H9 (cell line): ENCODE data around the gene GPR153. TPM values are rescaled to one million over a fixed set of nuclear protein-coding genes. Genes with fewer than 3 reads are reported as not detected.

Experiments used
- DNase-seq: peaks from one replicate; pipeline ENCODE4 v3.0.0-alpha.2; 2017
- H2AFZ ChIP-seq: one replicate; pipeline ENCODE4 v1.6.1; 2013; ENCODE audit warnings: mild to moderate bottlenecking, low read length, control low read depth, moderate library complexity
- H2AK5ac ChIP-seq: 2 replicates; pipeline ENCODE4 v1.6.1; 2013; ENCODE audit warnings: low read length, control low read depth, mixed read lengths; ENCODE audit not compliant: insufficient read length
- H2BK120ac ChIP-seq: one replicate; pipeline ENCODE4 v1.6.1; 2013; ENCODE audit warnings: low read depth, mild to moderate bottlenecking, low read length, control low read depth, inconsistent platforms; ENCODE audit not compliant: poor library complexity, severe bottlenecking
- H2BK12ac ChIP-seq: 2 replicates; pipeline ENCODE4 v1.6.1; 2013; ENCODE audit warnings: low read length, control low read depth, mixed read lengths, low read depth; ENCODE audit not compliant: insufficient read length
- H2BK15ac ChIP-seq: 2 replicates; pipeline ENCODE4 v1.6.1; 2013; ENCODE audit warnings: low read depth, low read length, control low read depth
- H2BK20ac ChIP-seq: one replicate; pipeline ENCODE4 v1.6.1; 2013; ENCODE audit warnings: low read depth, mild to moderate bottlenecking, low read length, control low read depth, inconsistent platforms; ENCODE audit not compliant: poor library complexity, severe bottlenecking
- H2BK5ac ChIP-seq: 2 replicates; pipeline ENCODE4 v1.6.1; 2013; ENCODE audit warnings: low read length, control low read depth, mixed read lengths; ENCODE audit not compliant: insufficient read length
- H3K14ac ChIP-seq: 2 replicates; pipeline ENCODE4 v1.6.1; 2013; ENCODE audit warnings: low read length, control low read depth; ENCODE audit not compliant: insufficient read depth
- H3K18ac ChIP-seq: 2 replicates; pipeline ENCODE4 v1.6.1; 2013; ENCODE audit warnings: low read depth, mild to moderate bottlenecking, mixed read lengths, low read length, control low read depth; ENCODE audit not compliant: insufficient read length
- H3K23ac ChIP-seq: 2 replicates; pipeline ENCODE4 v1.6.1; 2013; ENCODE audit warnings: low read length, control low read depth, mixed read lengths, low read depth; ENCODE audit not compliant: insufficient read length
- H3K23me2 ChIP-seq: 2 replicates; pipeline ENCODE4 v1.6.1; 2013; ENCODE audit warnings: low read depth, mild to moderate bottlenecking, mixed read lengths, low read length, control low read depth; ENCODE audit not compliant: insufficient read length, poor library complexity, severe bottlenecking
- H3K27ac ChIP-seq: 2 replicates; pipeline ENCODE4 v1.5.1; 2013; ENCODE audit warnings: low read length, control low read depth, mixed read lengths, low read depth; ENCODE audit not compliant: insufficient read length
- H3K27me3 ChIP-seq: 2 replicates; pipeline ENCODE4 v1.6.1; 2013; ENCODE audit warnings: low read length, control low read depth, inconsistent platforms; ENCODE audit not compliant: insufficient read depth
- H3K4ac ChIP-seq: 2 replicates; pipeline ENCODE4 v1.6.1; 2013; ENCODE audit warnings: low read depth, mild to moderate bottlenecking, control low read depth, inconsistent platforms, low read length, moderate library complexity
- H3K4me1 ChIP-seq: 2 replicates; pipeline ENCODE4 v1.6.1; 2013; ENCODE audit warnings: low read length, control low read depth, inconsistent platforms; ENCODE audit not compliant: insufficient read depth
- H3K4me2 ChIP-seq: 2 replicates; pipeline ENCODE4 v1.6.1; 2013; ENCODE audit warnings: low read length, control low read depth, mixed read lengths; ENCODE audit not compliant: insufficient read length, insufficient read depth
- H3K56ac ChIP-seq: 2 replicates; pipeline ENCODE4 v1.6.1; 2013; ENCODE audit warnings: low read depth, mild to moderate bottlenecking, mixed read lengths, low read length, control low read depth; ENCODE audit not compliant: insufficient read length
- H3K79me1 ChIP-seq: 2 replicates; pipeline ENCODE4 v1.6.1; 2013; ENCODE audit warnings: low read depth, mild to moderate bottlenecking, moderate library complexity, low read length, control low read depth, inconsistent platforms; ENCODE audit not compliant: insufficient read depth, poor library complexity, severe bottlenecking
- H3K79me2 ChIP-seq: 2 replicates; pipeline ENCODE4 v1.6.1; 2013; ENCODE audit warnings: low read length, control low read depth, inconsistent platforms; ENCODE audit not compliant: insufficient read depth
- H3K9ac ChIP-seq: 2 replicates; pipeline ENCODE4 v1.6.1; 2013; ENCODE audit warnings: low read length, control low read depth, mixed read lengths; ENCODE audit not compliant: insufficient read length; ENCODE audit errors: extremely low read depth
- H3K9me3 ChIP-seq: one replicate; pipeline ENCODE4 v1.6.1; 2013; ENCODE audit warnings: low read depth, low read length, inconsistent platforms; ENCODE audit not compliant: control insufficient read depth
- H3T11ph ChIP-seq: one replicate; pipeline ENCODE4 v1.6.1; 2013; ENCODE audit warnings: mild to moderate bottlenecking, low read length, control low read depth, inconsistent platforms
- H4K20me1 ChIP-seq: one replicate; pipeline ENCODE4 v1.6.1; 2013; ENCODE audit not compliant: control insufficient read depth, insufficient read length, insufficient read depth
- H4K5ac ChIP-seq: 2 replicates; pipeline ENCODE4 v1.6.1; 2013; ENCODE audit warnings: low read depth, mild to moderate bottlenecking, mixed read lengths, low read length, control low read depth; ENCODE audit not compliant: insufficient read length
- H4K8ac ChIP-seq: replicated peaks from 2 replicates; pipeline ENCODE4 v1.6.1; 2013; ENCODE audit warnings: low read length, control low read depth, mixed read lengths, low read depth; ENCODE audit not compliant: insufficient read length
- H4K91ac ChIP-seq: 2 replicates; pipeline ENCODE4 v1.6.1; 2013; ENCODE audit warnings: low read depth, mild to moderate bottlenecking, moderate library complexity, mixed read lengths, low read length, control low read depth; ENCODE audit not compliant: insufficient read length
- H3K27ac Mint-ChIP-seq, 3 experiments: 2 replicates in 2 of 3; 3 replicates in 1 of 3; pipeline ENCODE4 v1.8.0; 2020 to 2021; ENCODE audit warnings: mixed read lengths in 3 of 3, mild to moderate bottlenecking in 1 of 3, moderate library complexity in 1 of 3
- H3K27me3 Mint-ChIP-seq: 2 replicates; pipeline ENCODE4 v1.8.0; 2021; ENCODE audit warnings: low read depth, mild to moderate bottlenecking, moderate library complexity, mixed read lengths
- H3K36me3 Mint-ChIP-seq, 3 experiments: 2 replicates in 2 of 3; 3 replicates in 1 of 3; pipeline ENCODE4 v1.8.0; 2020 to 2021; ENCODE audit warnings: low read depth in 3 of 3, mixed read lengths in 3 of 3; ENCODE audit not compliant: insufficient read depth in 1 of 3
- H3K4me1 Mint-ChIP-seq, 2 experiments: 2 replicates each; pipeline ENCODE4 v1.8.0; 2020; ENCODE audit warnings: mixed read lengths in 2 of 2
- H3K4me3 Mint-ChIP-seq, 2 experiments: 2 replicates in 1 of 2; 3 replicates in 1 of 2; pipeline ENCODE4 v1.8.0; 2020 to 2021; ENCODE audit warnings: mild to moderate bottlenecking in 2 of 2, mixed read lengths in 2 of 2, moderate library complexity in 1 of 2
- H3K9me3 Mint-ChIP-seq, 2 experiments: 2 replicates in 1 of 2; 3 replicates in 1 of 2; pipeline ENCODE4 v1.8.0; 2020; ENCODE audit warnings: mild to moderate bottlenecking in 2 of 2, mixed read lengths in 2 of 2, moderate library complexity in 1 of 2
- WGBS: extraction: QIAGEN DNeasy Blood & Tissue Kit; methylation state at CpG from one replicate; pipeline ENCODE4 v1.1.7; 2013; ENCODE audit warnings: missing lambda C conversion rate, low lambda C conversion rate, mixed read lengths; ENCODE audit not compliant: insufficient read length; ENCODE audit errors: extremely low coverage; 5-methylcytosine and 5-hydroxymethylcytosine counted together
- total RNA-seq: library from RNA; stranded (reverse); gene quantifications from 2 replicates; pipeline ENCODE4 v1.2.1, GENCODE V29; 2021
- TF ChIP-seq, protein P1 (sequence below): fragments of 200-600 bp; sonication (generic); conservative IDR thresholded peaks from 3 replicates; pipeline ENCODE4 v1.8.0; 2021; ENCODE audit warnings: antibody characterized with exemption, mild to moderate bottlenecking

Gene GPR153
- total RNA-seq, 1 experiment from 2014 or later: 8.9 TPM

DNA sequence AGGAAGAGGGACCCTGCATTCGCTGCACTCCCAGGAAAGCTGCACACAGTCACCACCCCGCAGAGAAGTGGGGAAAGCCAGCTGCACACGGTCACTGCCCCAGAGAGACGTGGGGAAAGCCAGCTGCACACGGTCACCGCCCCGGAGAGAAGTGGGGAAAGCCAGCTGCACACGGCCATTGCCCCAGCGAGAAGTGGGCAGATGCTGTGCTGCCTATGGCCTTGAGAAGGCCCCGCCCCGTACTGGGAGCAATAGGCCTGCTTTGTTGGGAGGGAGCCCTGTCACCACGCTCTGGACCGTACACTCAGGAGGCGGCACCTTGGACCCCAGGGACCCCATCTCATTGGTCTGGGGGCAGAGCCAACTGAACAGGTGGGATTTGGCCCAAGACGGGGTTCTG is 4.3 kb upstream of the GPR153 start:
- Histone ChIP-seq H3K9ac (no peak overlapping the region), H3K4me2 (no peak overlapping the region), H3K23ac (no peak overlapping the region), H2BK120ac (no peak overlapping the region), H3K14ac (no peak overlapping the region), H3K23me2 (peaks cover 4% of the 10 kb centered on the region), H2BK12ac (no peak overlapping the region), H3K4me1 (no peaks in the 10 kb centered on the region), H2BK5ac (no peak overlapping the region), H4K5ac (no peak overlapping the region), H2AFZ (no peak overlapping the region), H4K91ac (no peak overlapping the region), H3K79me2 (no peaks in the 10 kb centered on the region), H3K27ac (no peak overlapping the region), H3T11ph (no peak overlapping the region), H3K18ac (no peak overlapping the region), H2AK5ac (no peak overlapping the region), H3K79me1 (no peaks in the 10 kb centered on the region), H3K56ac (no peak overlapping the region), H2BK15ac (no peak overlapping the region), H4K8ac (no peak overlapping the region), H4K20me1 (no peaks in the 10 kb centered on the region), H3K4ac (no peak overlapping the region), H2BK20ac (no peak overlapping the region), H3K9me3 (no peaks in the 10 kb centered on the region), H3K27me3 (no peaks in the 10 kb centered on the region; the same call in 1 of the 2 replicates)
- H3K36me3 Mint-ChIP-seq: peaks cover 0 to 4% (median 0%) of the 10 kb centered on the region in 3 experiments; a peak in 1 of 7 replicates
- WGBS: no CpG with 5 or more reads among the region's 15 CpGs
- peaks cover 4 to 6% of the 10 kb centered on the region in 2 experiments for H3K4me1 Mint-ChIP-seq
- no peak overlapping the region for H3K27ac Mint-ChIP-seq
- H3K9me3 Mint-ChIP-seq: no peaks in the 10 kb centered on the region
- peaks cover 16% of the 10 kb centered on the region for H3K27me3 Mint-ChIP-seq
- TF ChIP-seq, protein P1, sequence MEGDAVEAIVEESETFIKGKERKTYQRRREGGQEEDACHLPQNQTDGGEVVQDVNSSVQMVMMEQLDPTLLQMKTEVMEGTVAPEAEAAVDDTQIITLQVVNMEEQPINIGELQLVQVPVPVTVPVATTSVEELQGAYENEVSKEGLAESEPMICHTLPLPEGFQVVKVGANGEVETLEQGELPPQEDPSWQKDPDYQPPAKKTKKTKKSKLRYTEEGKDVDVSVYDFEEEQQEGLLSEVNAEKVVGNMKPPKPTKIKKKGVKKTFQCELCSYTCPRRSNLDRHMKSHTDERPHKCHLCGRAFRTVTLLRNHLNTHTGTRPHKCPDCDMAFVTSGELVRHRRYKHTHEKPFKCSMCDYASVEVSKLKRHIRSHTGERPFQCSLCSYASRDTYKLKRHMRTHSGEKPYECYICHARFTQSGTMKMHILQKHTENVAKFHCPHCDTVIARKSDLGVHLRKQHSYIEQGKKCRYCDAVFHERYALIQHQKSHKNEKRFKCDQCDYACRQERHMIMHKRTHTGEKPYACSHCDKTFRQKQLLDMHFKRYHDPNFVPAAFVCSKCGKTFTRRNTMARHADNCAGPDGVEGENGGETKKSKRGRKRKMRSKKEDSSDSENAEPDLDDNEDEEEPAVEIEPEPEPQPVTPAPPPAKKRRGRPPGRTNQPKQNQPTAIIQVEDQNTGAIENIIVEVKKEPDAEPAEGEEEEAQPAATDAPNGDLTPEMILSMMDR: no peak
- DNase-seq: no peak
- H3K4me3 Mint-ChIP-seq: no peak overlapping the region
